Fibroblast of the conjunctiva (primary cell): ENCODE results near the gene POU2F3.

ENCODE experiments used
- DNase-seq: peaks from one replicate; pipeline ENCODE4 v3.0.0-alpha.2; 2010; ENCODE audit warnings: low read depth

The POU2F3 gene

GRCh38 chr11:120318906-120319305 lies 79.0 kb downstream of the POU2F3 start:
- DNase-seq, result no peak

DNA sequence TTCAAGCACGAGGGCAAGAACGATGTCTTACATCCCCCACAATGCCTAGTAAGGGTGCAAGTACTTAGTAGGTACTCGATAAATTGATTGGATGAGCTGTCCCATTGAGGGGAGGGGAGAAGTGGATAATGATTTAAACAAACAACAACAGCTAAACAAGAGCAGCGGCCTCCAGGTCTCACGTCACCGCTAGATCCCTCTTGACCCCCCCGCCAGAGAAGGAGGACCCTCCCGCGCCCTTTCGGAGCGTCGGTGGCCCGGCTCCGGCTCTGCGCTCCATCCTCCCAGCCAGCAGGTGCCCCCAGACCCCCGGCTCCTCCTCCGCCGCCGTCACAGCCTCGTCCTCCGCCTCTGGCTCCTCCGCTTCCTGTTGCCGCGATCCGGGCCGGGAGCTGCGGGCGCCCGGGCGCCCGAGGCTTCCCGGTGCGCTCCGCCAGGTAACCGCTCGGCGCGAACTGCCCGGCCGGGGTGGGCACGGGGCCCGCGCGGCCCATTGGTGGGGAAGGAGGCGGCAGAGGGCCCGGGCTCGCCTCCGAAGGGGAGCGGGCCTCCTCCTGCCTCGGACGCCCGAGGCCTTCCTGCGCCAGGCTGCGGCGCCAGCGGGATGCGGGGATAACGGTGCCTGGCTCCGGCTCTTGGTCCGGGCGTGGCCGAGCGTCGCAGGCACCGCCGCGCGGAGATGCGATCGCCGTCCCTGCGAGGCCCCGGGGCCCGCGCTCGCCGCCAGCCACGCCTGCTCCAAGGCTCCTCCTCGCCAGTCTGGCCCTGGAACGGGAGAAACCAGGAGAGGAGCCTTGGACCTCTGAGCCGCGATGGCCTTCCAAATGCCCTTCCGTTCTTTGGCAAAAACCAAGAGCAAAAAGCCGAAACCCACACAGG lies 85.2 kb downstream of the POU2F3 start, which contains the start of gene TLCD5:
Gene TLCD5 (plus strand): TSS at position 368 of the 879 bp plus-strand sequence. CDS start 2,143 bp downstream, outside the sequence.
- no peak for DNase-seq

- DNase-seq, result no peak
Measured at GRCh38 chr11:120326228-120326627, 86.3 kb downstream of the POU2F3 start.

DNA sequence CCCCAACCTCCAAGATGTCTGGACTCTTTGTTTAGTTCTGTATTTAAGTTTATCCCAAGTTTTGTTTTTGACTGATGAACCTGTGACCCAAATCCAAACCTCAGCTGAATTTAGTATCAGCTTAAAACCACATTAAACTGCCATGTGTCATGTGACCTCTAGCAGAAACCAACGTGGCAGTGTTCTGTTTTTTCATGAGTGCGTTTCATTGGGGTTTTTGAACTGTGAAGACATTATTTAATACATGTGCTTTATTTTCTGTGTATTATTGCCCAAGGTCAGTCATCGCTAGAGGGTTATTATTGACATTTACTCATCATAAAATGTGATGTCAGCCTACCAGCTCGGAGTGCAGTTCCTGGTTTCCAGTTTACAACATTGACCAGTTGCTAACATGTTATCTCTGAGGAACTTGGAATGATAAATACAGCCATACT lies 86.9 kb downstream of the POU2F3 start:
- DNase-seq, result no peak

- no peak for DNase-seq
Measured at GRCh38 chr11:120327311-120327710, 87.4 kb downstream of the POU2F3 start.

DNA sequence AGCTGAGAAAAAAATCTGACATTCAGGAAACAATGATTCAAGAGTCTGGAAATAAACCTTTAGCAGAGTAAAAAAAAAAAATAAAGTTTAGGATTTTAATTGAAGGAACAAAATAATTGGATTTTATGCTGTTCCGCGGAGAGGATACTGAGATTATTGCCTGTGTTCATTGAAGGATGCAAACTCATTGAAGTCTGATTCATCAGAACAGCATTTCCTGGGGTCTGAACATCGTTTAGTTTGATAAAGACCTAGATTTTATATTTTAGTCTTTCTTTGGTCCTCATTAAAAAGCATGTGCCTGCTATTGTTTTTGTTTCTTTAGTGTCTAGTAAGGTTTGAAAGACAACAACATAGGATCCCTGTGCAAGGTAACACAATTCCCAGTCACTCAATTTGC lies 89.6 kb downstream of the POU2F3 start:
- DNase-seq, result no peak

- no peak for DNase-seq
Measured at GRCh38 chr11:120330045-120330444, 90.1 kb downstream of the POU2F3 start.

- DNase-seq, result peak; percentile 92
Measured at GRCh38 chr11:120331301-120331996, 91.5 kb downstream of the POU2F3 start.

DNA sequence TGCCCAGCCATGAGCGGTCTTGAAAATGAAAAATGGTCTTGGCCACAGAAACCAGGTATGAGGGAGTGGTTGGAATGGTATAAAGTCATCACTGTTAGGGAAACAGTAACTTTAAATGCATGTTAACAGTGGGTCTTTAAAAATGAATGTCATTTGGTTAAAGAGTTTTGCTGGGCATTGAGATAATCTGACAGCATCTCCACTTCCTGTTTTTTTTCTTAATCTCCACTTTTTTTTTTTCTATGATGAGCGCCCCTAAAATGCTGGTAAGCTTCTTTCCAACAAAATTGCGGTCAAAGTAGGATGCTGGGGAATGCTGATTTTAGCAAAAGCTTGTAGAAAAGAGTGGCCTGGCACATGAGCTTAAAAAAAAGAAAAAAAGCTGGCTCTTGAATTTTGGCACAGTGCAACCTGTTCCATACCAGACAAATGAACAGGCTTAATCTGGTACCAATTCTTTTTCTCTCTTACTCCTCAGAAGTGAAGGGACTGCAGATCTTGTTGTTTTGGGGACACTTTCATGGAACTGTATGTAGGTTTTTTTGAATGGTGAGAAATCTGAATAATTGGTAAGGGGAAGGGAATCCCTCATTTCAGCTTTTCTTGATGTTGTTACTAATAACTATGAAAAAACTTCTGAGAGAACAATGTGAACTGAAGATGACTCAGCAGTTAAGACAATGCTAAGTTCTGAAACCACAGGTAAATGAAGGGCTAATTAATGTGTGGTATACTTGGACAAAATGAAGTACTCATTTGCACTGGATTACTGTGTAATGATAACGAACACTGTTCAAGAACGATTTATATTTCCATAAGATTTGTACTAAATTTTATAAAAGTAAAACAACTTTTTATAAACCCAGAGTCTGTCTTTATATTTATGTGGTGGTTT lies 93.1 kb downstream of the POU2F3 start:
- no peak for DNase-seq

GRCh38 chr11:120333801-120334200 lies 93.9 kb downstream of the POU2F3 start:
- DNase-seq, result no peak

GRCh38 chr11:120334332-120334731 lies 94.4 kb downstream of the POU2F3 start:
- DNase-seq, result no peak

DNA sequence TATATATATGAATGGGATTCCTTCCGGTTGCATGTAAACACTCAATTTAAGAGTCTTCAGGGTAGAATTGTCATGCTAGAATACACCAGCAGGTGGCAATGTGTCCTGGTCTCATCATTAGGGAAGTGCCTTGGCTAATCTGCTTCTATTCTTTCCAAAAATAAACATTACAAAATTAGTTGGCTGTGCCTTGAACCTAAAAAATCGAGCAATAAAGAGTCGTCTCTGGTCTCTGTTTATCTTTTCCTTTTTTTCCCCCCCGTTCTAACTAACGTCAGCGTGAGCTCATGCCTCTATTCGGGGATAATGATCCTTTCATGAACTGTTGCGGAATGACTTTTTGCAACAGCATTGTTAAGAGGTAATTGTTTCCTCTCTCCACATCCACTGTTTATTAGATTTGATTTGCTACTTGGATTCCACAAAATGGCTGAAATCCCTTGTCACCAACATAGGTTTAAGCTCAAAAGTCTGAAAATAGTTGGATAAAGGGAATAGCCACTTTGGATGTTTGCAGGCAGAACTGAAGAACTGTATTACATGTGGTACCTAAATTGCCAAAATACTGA lies 95.0 kb downstream of the POU2F3 start:
- DNase-seq, result peak; percentile 87

DNA sequence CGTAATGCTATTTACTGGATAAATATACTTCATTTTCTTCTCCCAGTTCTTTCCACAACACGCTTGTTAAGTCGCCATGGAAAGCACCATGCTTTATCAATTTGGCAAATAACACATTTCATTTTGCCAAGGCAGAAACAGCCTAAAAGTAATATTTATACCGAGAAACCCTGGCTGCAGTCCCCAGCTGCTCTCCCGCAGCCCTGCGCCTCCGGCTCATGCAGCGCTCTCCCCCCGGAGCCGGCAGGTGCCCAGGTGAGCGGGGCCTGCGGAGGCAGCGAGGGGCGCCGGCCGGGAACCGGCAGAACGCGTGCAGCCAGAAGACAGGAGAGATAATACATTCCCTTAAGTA lies 95.6 kb downstream of the POU2F3 start:
- no peak for DNase-seq

DNA sequence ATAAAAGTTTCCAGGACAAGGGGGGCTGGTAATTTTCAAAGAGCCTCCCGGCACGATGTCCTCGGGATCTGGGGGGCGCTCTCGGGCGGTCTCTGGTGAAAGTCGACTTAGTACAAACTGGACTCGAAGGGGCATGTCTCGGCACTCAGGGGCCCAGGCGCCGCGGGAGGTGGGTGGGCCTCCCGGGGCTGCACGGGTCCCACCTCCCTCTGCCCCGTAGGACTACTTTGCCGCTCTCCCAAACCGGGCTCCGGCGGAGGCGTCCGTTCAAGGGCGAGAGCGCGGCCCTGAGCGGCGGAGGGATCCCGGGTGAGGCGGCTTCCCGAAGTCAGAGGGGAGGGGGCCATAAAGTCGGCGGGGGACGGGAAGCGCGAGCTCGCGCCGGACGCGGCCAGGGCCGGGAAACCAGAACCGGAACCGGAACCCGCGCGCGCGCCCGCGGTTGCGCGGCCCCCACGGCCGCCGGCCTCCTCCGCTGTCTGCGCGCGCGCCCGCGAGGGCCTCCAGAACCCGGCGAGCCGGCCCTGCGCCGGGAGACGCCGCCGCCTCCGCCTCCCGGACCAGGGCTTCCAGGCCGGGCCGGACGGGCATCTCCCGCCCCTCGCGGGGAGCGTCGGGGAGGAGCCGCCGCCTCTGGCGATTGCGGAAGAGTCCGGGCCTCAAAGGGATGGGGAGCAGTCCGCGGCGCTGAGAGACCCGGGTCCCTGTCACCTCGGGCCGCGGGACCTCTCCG lies 96.1 kb downstream of the POU2F3 start, which contains the start of gene ARHGEF12:
Gene ARHGEF12 (plus strand): TSS at position 506 of the 733 bp plus-strand sequence. CDS start 831 bp downstream, outside the sequence.
- peak; percentile 91 for DNase-seq

GRCh38 chr11:120336641-120337354 lies 96.9 kb downstream of the POU2F3 start:
- no peak for DNase-seq

- DNase-seq, result no peak
Measured at GRCh38 chr11:120337355-120338106, 97.6 kb downstream of the POU2F3 start.

DNA sequence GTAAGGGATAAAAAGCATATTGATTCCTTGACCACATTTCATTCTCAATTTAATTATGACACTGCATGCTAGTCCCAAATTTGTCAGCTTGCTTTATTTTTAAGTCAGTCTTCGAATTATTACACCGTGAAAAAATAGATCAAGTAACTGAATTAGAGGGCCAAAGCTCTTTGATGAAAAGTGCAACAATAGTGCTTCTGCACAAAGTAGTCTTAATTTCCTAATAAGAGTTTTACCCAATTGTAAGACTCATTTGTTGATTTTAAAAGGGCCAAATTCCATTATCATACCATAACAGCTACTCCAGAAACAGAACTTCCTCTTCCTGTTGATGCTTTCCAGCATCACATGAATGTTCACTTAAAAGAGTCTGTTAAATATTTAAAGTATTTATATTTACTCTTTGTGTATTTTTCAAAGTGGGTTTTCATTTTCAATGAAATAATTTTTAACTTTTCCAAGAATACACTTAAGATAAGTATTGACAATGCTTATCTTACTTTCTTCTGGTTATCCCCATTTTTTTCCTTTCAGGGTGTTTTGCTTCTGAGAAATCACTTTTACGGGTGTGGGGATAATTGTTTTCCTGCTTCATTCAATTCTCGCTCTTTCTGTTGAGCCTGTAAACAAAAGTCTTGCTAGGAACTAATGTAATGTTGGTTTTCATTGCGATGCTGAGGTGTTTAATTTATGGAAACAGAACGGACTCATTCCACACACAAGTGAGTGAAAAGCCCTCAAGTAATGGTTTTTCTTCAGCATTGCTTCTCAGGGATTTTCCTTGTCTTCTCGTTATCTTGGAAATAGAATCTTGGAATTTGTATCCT lies 98.4 kb downstream of the POU2F3 start:
- DNase-seq, result no peak

DNA sequence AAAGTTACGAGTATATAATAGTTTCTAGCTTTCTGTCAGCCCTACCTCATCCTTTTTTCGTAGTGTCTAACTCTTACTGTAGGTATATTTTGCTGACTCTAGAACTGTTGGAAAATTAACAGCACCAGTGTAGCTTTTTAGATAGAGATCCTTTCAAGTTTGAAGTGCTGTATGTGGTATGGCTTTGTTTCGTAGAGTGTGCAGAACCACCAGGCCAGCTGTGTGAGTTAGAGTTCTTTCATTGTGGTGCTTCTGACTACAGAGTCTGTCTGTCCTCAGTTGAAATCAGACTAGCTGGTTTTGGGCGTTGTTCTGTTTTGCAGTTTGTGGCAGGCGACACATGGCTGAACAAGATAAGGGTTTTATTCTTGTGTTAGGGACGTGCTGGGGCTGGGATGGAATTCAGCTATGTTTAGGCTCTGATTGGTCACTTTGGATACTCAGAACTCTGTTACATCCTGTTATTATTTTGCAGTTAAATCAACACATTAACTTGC lies 99.5 kb downstream of the POU2F3 start:
- no peak for DNase-seq
